Measurements from ENCODE around the gene ITGB4.
A peak's percentile ranks its signal among the peaks of the same experiment; 100 is the strongest.

Gene ITGB4

DNA sequence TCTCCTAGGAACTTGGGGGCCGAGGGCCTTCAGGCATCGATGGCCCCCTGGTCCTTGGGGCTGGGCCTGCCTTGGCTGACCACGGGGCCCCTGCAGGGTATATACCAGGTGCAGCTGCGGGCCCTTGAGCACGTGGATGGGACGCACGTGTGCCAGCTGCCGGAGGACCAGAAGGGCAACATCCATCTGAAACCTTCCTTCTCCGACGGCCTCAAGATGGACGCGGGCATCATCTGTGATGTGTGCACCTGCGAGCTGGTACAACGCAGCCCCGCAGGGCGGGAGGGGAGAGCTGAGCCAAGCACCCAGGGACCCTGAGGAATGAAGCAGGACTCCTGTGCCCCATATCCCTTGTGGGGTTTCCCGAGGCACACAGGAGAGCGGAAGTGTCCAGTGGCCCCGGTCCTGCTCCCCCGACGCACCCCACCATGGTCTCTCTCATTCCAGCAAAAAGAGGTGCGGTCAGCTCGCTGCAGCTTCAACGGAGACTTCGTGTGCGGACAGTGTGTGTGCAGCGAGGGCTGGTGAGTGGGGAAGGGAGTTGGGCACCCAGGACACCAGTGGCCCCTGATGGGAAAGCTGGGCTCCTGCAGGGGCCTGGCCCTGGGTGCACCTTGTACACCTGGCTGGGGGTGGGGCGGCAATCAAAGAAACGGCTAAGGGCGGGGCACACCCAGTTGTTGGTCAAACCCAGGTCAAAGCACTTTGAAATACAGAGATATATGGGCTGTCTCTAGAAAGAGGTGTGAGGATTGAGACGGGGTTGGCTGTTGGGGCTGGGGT lies 10.6 kb downstream of the ITGB4 start:
- DNase-seq (ENCODE audit: low spot score) = no peak

DNA sequence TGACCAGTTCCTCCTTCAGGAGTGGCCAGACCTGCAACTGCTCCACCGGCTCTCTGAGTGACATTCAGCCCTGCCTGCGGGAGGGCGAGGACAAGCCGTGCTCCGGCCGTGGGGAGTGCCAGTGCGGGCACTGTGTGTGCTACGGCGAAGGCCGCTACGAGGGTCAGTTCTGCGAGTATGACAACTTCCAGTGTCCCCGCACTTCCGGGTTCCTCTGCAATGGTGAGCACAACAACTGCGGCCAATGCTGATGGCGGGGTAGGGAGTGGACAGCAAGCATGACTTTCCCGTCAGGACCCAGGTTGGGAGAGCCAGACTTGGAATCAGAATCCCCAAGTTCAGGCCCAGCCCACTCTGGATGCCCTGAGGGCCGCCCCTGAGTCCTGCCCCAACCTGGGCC lies 12.2 kb downstream of the ITGB4 start:
- DNase-seq (ENCODE audit: low spot score) = no peak

DNA sequence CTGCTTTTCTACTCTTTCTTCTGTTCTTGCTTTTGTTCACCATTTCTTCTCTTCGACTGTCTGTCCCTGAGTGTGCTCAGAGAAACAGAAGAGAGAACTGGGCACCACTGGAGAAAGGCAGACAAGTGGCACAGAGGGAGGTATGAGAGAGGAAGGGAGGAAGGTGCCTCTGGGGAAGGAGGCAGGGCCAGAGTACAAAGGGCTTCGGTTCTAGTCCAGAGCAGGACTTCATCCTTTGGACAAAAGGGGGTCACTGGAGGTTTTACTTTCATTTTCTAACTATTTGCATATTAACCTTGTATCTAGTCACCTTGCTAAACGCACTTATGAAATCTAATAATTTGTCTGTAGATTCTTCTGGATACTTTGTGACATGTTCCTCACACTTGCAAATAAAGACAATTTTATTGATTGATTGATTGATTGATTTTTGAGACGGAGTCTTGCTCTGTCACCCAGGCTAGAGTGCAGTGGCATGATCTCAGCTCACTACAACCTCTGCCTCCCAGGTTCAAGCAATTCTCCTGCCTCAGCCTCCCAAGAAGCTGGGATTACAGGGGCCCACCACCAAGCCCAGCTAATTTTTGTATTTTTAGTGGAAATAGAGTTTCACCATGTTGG lies 13.5 kb downstream of the ITGB4 start:
- no peak for DNase-seq (ENCODE audit: low spot score)

DNA sequence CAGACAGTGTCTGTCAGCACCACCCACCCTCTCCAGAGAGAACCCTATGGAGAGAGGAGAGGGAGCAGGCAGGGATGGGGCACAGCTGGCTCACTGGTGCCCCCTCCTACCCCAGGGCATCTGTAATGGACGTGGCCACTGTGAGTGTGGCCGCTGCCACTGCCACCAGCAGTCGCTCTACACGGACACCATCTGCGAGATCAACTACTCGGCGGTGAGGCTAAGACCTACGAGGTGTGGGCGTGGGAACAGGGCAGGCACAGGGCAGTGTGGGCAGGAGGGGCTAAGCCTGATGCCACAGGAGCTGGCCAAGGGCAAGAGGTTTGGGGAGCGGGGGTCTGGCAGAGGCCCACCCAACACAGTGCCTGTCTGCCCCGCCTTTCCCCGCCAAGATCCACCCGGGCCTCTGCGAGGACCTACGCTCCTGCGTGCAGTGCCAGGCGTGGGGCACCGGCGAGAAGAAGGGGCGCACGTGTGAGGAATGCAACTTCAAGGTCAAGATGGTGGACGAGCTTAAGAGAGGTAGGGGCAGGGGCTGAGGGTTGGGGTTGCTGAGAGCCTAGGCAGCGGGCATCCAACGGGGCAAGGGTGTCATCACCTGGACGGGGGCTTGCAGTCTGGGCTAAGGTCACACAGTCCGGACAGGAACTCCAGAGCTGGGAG lies 15.0 kb downstream of the ITGB4 start:
- DNase-seq (ENCODE audit: low spot score) = no peak

DNA sequence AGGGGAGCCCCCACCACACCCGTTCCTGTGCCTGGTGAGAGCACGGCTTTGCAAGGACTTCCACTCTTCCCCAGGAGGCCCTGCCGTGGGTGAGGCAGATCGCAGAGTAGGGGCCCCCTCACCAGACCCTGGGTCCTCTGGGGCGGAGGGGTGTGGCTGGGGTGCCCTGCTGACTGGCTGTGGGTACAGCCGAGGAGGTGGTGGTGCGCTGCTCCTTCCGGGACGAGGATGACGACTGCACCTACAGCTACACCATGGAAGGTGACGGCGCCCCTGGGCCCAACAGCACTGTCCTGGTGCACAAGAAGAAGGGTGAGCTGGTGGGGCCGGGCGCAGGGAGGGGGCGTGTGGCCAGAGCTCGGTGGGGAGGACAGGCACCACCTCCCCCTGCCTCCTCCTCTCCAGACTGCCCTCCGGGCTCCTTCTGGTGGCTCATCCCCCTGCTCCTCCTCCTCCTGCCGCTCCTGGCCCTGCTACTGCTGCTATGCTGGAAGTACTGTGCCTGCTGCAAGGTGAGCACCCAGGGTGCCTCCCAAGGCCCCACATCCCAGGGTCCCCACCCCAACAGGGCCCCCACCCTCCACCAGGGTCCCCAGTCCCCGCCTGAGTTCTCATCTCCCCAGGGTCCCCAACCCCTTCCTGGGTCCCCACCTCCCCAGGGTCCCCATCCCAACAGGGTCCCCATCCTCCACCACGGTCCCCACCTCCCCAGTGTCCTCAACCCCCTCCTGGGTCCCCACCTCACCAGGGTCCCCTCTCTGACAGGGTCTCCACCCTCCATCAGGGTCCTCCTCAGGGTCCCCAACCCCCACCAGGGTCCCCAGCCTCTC lies 16.1 kb downstream of the ITGB4 start:
- DNase-seq (ENCODE audit: low spot score) = no peak

DNA sequence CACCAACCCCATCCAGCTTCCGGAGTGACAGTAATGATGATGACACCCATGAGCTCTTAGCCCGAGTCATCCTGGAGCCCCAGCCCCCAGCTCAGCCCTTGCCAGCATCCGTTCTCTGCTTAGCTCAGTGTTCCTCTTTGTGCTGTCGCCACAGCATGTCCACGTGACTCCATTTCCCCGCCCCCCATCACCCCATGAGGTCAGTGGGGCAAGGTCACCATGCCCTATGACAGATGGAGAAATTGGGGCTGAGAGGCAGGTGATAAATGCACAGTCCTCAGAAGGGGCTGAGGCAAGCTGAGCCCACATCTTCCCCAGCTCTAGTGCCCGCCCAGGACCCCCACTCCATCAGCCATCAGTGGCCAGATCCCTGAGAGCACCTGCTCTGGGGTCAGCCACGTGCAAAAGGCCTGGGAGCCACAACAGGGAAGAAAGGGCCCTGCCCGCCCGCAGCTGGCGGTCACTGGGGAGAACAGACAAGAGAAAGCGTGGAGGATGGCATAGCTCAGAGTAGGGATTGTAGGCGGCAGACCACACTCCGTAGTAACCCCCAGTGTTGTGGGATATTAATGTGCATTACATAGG lies 17.1 kb downstream of the ITGB4 start:
- DNase-seq (ENCODE audit: low spot score) = no peak

DNA sequence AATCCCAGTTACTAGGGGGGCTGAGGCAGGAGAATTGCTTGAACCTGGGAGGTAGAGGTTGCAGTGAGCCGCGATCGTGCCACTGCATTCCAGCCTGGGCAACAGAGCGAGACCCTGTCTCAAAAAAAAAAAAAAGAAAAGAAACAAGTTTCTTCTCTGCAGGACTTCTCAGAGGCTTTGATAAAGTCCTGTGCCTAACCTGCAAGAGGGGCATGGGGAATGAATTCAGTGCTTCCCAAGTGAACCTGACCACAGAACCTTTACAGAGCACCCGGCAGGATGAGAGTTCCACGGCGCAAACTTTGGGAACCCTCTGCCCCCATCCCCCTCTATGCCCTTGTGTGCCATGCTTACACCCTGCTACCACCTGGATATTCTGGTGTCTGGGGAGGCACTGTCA lies 17.9 kb downstream of the ITGB4 start:
- DNase-seq (ENCODE audit: low spot score) = no peak

DNA sequence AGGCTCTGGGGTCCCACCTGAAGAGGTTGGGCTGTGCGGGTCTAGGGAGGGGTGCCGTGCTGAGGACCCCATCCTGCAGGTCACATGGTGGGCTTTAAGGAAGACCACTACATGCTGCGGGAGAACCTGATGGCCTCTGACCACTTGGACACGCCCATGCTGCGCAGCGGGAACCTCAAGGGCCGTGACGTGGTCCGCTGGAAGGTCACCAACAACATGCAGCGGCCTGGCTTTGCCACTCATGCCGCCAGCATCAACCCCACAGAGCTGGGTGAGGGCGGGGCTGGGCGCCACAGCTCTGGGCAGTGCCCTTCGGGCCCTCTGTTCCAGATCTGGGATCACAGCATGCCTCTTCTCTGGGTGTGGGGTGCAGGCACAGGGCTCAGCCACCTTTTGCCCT lies 18.5 kb downstream of the ITGB4 start:
- no peak for DNase-seq (ENCODE audit: low spot score)

DNA sequence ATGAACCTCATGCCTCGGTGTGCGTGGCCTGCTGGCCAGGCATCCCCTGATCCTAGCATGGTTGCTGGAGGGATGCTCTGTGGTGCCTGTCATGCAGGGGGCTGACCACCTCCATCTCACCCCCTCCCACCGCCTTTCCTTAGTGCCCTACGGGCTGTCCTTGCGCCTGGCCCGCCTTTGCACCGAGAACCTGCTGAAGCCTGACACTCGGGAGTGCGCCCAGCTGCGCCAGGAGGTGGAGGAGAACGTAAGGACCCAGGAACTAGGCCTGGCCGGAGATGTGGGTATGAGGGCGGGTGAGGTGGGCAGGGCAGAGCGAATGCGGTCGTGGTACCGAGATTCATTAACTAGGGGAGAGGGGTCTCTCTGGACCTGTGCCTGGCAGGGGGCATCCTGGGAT lies 19.0 kb downstream of the ITGB4 start:
- no peak for DNase-seq (ENCODE audit: low spot score)

DNA sequence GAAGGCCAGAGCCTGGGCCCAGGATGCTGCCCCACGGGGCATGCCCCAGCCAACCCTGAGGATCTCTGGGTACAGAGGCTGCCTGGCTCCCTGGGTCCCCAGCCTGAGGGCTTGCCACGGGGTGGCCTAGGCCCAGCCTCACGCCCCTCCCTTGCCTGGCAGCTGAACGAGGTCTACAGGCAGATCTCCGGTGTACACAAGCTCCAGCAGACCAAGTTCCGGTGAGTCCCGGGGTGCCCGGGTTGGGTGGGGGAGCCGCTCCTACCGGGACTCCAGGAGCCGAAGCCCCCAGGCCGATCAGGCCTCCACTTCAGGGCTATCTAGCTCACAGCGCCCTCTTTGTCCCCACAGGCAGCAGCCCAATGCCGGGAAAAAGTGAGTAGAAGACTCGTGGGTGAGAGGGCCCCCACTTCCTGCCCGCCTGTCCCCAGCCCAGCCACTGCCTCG lies 19.4 kb downstream of the ITGB4 start:
- no peak for DNase-seq (ENCODE audit: low spot score)

DNA sequence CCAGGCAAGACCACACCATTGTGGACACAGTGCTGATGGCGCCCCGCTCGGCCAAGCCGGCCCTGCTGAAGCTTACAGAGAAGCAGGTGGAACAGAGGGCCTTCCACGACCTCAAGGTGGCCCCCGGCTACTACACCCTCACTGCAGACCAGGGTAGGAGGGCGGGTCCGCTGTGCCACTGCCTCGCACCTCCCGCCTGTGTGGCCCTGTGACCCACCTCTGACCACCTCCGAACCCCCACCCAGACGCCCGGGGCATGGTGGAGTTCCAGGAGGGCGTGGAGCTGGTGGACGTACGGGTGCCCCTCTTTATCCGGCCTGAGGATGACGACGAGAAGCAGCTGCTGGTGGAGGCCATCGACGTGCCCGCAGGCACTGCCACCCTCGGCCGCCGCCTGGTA lies 21.1 kb downstream of the ITGB4 start:
- no peak for DNase-seq (ENCODE audit: low spot score)

DNA sequence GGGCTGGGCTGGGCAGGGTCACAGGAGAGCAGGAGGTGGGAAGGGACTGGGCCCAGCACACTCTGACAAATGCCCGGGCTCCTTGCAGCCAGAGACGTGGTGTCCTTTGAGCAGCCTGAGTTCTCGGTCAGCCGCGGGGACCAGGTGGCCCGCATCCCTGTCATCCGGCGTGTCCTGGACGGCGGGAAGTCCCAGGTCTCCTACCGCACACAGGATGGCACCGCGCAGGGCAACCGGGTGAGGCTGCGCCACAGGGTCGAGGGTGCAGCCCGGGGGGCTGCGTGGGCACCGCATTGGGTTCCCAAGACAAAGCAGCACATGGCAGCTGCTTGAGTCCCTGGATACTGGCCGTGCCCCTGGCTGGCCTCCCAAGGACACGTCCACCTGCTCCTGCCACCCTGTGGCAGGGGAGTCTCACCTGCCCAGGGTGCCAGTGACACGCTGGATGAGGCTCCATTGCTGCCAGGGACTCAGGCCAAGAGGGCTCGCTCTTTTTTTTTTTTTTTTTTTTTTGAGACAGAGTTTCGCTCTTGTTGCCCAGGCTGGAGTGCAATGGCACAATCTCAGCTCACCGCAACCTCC lies 22.5 kb downstream of the ITGB4 start:
- no peak for DNase-seq (ENCODE audit: low spot score)

DNA sequence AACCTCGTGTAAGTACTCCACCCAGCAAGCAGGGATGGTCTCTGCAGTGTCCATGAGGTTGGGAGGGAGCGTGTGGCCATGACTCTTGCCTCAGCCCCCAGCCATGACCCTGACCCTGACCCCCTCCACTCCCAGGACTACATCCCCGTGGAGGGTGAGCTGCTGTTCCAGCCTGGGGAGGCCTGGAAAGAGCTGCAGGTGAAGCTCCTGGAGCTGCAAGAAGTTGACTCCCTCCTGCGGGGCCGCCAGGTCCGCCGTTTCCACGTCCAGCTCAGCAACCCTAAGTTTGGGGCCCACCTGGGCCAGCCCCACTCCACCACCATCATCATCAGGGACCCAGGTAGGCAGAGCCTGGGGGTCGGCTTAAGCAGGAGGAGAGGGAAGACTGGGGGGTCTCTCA lies 27.4 kb downstream of the ITGB4 start:
- DNase-seq (ENCODE audit: low spot score) = no peak

DNA sequence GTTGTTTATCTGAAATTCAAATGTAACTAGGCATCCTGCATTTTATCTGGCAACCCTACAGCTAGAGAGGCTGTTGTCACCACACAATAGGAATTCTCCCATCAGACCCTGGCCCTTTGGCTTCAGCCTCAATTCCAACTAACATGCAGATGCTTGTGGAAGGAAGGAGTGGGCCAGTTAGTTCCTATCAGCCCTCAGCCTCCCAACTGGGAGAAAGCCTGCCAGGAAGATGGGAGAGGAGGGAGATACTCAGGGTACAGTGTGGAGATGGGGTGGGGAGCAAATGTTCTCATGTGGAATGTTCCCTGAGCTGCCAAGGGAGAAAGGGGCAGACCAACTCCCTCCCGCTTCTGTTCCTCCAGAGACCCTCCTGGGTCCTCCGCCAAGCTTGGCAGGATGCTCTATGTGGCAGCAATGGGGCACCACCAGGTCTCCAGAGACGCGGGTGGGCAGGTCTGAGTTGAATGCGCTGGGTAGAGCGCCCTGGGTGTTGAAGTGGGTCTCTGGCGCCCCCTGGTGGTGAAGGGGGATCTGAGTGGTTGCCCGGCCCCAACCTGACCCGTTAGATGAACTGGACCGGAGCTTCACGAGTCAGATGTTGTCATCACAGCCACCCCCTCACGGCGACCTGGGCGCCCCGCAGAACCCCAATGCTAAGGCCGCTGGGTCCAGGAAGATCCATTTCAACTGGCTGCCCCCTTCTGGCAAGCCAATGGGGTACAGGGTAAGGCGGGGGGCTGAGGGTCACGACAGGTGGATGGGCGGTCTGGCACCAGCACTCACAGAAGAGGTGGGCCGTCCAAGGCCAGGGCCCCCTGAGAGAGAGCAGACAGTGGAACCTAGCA lies 28.5 kb downstream of the ITGB4 start:
- peak; percentile 88 for DNase-seq (ENCODE audit: low spot score)

DNA sequence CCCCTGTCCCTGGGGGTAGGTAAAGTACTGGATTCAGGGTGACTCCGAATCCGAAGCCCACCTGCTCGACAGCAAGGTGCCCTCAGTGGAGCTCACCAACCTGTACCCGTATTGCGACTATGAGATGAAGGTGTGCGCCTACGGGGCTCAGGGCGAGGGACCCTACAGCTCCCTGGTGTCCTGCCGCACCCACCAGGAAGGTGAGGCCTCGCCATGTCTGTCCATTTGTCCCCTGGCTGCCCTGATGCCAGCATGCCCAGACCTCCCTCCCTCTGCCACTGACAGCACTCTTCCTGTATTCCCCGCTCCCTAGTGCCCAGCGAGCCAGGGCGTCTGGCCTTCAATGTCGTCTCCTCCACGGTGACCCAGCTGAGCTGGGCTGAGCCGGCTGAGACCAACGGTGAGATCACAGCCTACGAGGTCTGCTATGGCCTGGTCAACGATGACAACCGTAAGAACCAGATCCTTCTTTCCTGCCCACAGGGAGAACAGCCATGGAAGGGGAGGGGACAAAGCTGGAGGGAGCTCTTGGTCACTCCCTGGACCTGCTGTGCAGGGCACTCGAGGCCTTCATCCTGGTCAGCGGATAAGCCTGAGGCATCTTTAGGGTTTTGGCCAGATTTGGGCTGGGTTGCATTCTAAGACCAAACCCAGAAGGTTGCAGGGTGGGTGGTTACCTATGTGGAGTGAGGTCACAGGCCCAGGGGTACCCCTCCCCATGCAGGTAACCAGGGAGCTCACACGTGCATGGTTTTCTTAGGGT lies 29.6 kb downstream of the ITGB4 start:
- no peak for DNase-seq (ENCODE audit: low spot score)

DNA sequence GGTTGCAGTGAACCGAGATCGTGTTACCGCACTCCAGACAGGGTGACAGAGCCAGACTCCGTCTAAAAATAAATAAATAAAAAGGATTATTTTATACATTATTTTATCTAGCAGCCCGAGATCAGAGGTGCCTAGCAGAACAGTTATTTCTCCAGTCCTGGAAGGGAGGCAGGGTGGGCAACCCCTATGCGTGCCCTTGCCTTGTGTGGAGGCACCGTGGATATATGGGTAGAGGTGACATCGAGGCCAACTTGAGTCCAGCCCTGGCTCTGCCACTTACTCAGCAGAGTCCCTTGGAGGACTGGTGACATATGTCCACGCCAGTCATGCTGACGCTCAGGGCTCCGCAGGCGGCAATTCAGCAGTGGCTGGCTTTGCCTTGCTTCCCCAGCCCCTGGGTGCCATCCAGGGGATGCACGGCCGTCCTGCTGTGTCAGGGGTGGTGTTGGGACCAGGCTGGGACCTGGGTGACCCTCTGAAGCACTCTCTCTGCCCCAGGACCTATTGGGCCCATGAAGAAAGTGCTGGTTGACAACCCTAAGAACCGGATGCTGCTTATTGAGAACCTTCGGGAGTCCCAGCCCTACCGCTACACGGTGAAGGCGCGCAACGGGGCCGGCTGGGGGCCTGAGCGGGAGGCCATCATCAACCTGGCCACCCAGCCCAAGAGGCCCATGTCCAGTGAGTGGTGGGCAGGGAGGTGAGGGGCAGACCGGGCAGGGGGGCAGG lies 30.6 kb downstream of the ITGB4 start:
- no peak for DNase-seq (ENCODE audit: low spot score)

DNA sequence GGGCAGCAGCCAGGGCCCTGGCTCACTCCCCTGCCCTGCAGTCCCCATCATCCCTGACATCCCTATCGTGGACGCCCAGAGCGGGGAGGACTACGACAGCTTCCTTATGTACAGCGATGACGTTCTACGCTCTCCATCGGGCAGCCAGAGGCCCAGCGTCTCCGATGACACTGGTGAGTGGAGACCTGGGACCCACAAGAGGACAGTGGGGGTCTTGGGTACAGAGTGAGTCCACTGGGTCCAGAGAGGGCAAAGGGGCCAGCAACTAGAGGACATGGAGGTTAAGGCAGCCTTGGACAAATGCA lies 31.1 kb downstream of the ITGB4 start:
- DNase-seq (ENCODE audit: low spot score) = no peak

DNA sequence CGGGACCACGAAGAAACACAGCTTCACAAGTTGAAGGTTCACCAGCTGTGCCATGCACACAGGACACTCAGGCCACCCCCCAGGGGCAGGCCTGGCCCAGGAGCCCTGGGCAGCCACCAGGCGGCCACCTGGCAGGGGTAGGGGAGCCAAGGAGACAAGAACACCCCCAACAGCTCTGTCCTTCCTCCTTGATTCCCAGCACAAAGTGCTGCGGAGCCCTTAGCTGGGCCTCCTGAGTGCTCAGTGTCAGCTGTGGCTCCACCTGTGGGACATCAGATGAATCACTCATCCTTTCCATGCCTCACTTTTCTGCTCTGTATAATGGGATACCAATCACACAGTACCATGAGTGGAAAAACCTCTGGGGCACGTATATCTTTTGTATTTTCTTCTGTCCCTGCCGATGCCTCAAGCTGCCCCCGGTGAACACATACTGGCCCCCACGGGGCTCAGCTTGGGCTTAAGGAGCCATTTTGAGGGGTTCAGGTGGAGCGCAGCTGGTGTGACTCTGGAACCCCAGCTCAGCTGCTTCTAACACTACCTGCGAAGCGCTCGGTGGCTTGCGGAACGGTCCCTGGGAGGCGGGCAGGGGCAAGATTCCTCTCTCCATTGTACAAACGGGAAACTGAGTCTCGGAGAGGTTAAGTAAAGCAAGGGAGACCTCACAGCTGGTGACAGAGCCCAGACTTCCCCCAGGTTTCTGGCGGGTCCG lies 31.7 kb downstream of the ITGB4 start:
- no peak for DNase-seq (ENCODE audit: low spot score)
